Thyroid gland (tissue), 4 donors: ENCODE results near the gene THSD7B.

Experiments
- POLR2A ChIP-seq, 2 donors: fragments of 450-650 bp; IDR thresholded peaks; one replicate each; pipeline ENCODE4 v1.6.1; 2017; ENCODE audit warnings: antibody characterized with exemption in 2 of 2, mild to moderate bottlenecking in 2 of 2, moderate library complexity in 1 of 2
- TF ChIP-seq, protein P1 (sequence below), 6 experiments: fragments of 200-600 bp in 3 of 6; fragments of 450-650 bp in 3 of 6; sonication (generic) in 3 of 6; IDR thresholded peaks; one replicate each; pipeline ENCODE4 v1.5.1; 2016 to 2019; ENCODE audit warnings: antibody characterized with exemption in 6 of 6, mild to moderate bottlenecking in 2 of 6, inconsistent platforms in 1 of 6, moderate library complexity in 1 of 6

DNA sequence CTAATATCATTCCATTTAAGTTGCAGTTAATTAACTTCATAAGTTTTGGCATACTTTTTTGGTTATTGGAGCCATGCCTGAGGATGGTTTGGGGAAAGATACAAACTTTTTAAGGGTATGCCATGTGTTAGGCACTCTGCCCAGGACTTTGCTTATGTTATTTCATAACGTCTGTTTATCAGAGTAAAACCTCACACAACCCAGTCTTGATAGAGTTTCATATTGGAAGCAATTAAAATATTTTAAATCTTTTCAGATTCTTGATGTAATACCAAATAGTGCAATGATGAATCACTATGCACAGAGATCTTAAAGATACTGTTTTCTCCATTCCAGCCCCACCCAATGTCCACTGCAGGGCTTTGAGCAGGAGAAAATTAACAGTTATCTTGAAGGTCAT lies 669.8 kb downstream of the THSD7B start:
- TF ChIP-seq, protein P1, sequence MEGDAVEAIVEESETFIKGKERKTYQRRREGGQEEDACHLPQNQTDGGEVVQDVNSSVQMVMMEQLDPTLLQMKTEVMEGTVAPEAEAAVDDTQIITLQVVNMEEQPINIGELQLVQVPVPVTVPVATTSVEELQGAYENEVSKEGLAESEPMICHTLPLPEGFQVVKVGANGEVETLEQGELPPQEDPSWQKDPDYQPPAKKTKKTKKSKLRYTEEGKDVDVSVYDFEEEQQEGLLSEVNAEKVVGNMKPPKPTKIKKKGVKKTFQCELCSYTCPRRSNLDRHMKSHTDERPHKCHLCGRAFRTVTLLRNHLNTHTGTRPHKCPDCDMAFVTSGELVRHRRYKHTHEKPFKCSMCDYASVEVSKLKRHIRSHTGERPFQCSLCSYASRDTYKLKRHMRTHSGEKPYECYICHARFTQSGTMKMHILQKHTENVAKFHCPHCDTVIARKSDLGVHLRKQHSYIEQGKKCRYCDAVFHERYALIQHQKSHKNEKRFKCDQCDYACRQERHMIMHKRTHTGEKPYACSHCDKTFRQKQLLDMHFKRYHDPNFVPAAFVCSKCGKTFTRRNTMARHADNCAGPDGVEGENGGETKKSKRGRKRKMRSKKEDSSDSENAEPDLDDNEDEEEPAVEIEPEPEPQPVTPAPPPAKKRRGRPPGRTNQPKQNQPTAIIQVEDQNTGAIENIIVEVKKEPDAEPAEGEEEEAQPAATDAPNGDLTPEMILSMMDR (IDR thresholded peaks at IDR 0.05): no peak
- TF ChIP-seq POLR2A (IDR thresholded peaks at IDR 0.05): no peak
